ENCODE data around the gene SLAMF7. TPM values are rescaled to one million over a fixed set of nuclear protein-coding genes. Genes with fewer than 3 reads are reported as not detected.

Gene SLAMF7
- total RNA-seq, 1 experiment from 2014 or later, result not detected

GRCh38 chr1:160797271-160797709, 58.2 kb downstream of the SLAMF7 start:
- Histone ChIP-seq H3K36me3 (ENCODE audit: control insufficient read depth, insufficient read depth, low read length) (no peaks in the 10 kb centered on the region), H3K4me3 (ENCODE audit: low read depth, low read length) (no peak overlapping the region), H3K9me3 (no peaks in the 10 kb centered on the region), H3K27me3 (replicated peaks; ENCODE audit: control insufficient read depth, insufficient read depth, low read length) (no peaks in the 10 kb centered on the region; the same call in 1 of the 2 replicates), H3K4me1 (no peaks in the 10 kb centered on the region)
- intact Hi-C loops (cut with micrococcal nuclease; ENCODE audit: unreplicated experiment), result no loop called here
- no peaks in the 10 kb centered on the region for H3K36me3 Mint-ChIP-seq (ENCODE audit: insufficient read depth, unreplicated experiment)
- no peak overlapping the region for H3K27ac Mint-ChIP-seq (ENCODE audit: unreplicated experiment)
- H3K4me3 Mint-ChIP-seq (ENCODE audit: unreplicated experiment), result no peak overlapping the region
- H3K27me3 Mint-ChIP-seq (ENCODE audit: insufficient read depth, unreplicated experiment), result no peaks in the 10 kb centered on the region
- CTCF ChIA-PET, result no interaction called here
- no peaks in the 10 kb centered on the region for H3K4me1 Mint-ChIP-seq (ENCODE audit: low read depth, unreplicated experiment)
- no peak for DNase-seq
- POLR2A ChIA-PET, result no interaction called here
- BruUV-seq (replicated peaks), result no TSS peak
- no peaks in the 10 kb centered on the region for H3K9me3 Mint-ChIP-seq (ENCODE audit: unreplicated experiment)
- TF ChIP-seq CTCF (IDR thresholded peaks at IDR 0.05; ENCODE audit: insufficient read depth in 1 of 2, low read depth in 1 of 2, low read length in 1 of 2, severe bottlenecking in 1 of 2, unreplicated experiment in 1 of 2), result no peak

- Mint-ChIP-seq H3K27me3 (ENCODE audit: insufficient read depth, unreplicated experiment) (no peaks in the 10 kb centered on the region), H3K4me3 (ENCODE audit: unreplicated experiment) (no peak overlapping the region), H3K27ac (ENCODE audit: unreplicated experiment) (no peak overlapping the region), H3K9me3 (ENCODE audit: unreplicated experiment) (no peaks in the 10 kb centered on the region), H3K36me3 (ENCODE audit: insufficient read depth, unreplicated experiment) (no peaks in the 10 kb centered on the region), H3K4me1 (ENCODE audit: low read depth, unreplicated experiment) (no peaks in the 10 kb centered on the region)
- no TSS peak for BruUV-seq (replicated peaks)
- Histone ChIP-seq H3K27me3 (replicated peaks; ENCODE audit: control insufficient read depth, insufficient read depth, low read length) (no peaks in the 10 kb centered on the region; the same call in 1 of the 2 replicates), H3K9me3 (no peaks in the 10 kb centered on the region), H3K4me3 (ENCODE audit: low read depth, low read length) (no peak overlapping the region), H3K36me3 (ENCODE audit: control insufficient read depth, insufficient read depth, low read length) (no peaks in the 10 kb centered on the region), H3K4me1 (no peaks in the 10 kb centered on the region)
- intact Hi-C loops (cut with micrococcal nuclease; ENCODE audit: unreplicated experiment), result no loop called here
- no peak for DNase-seq
- CTCF ChIA-PET, result no interaction called here
- no peak for TF ChIP-seq CTCF (IDR thresholded peaks at IDR 0.05; ENCODE audit: insufficient read depth in 1 of 2, low read depth in 1 of 2, low read length in 1 of 2, severe bottlenecking in 1 of 2, unreplicated experiment in 1 of 2)
- POLR2A ChIA-PET, result no interaction called here
Observed at GRCh38 chr1:160797861-160798273, 58.8 kb downstream of the SLAMF7 start.

GRCh38 chr1:160798439-160798838, 59.4 kb downstream of the SLAMF7 start:
- Mint-ChIP-seq H3K4me1 (ENCODE audit: low read depth, unreplicated experiment) (no peaks in the 10 kb centered on the region), H3K36me3 (ENCODE audit: insufficient read depth, unreplicated experiment) (no peaks in the 10 kb centered on the region), H3K27ac (ENCODE audit: unreplicated experiment) (no peak overlapping the region), H3K4me3 (ENCODE audit: unreplicated experiment) (no peak overlapping the region), H3K9me3 (ENCODE audit: unreplicated experiment) (no peaks in the 10 kb centered on the region), H3K27me3 (ENCODE audit: insufficient read depth, unreplicated experiment) (no peaks in the 10 kb centered on the region)
- ChIA-PET POLR2A (no interaction called here), CTCF (no interaction called here)
- Histone ChIP-seq H3K4me1 (no peaks in the 10 kb centered on the region), H3K36me3 (ENCODE audit: control insufficient read depth, insufficient read depth, low read length) (no peaks in the 10 kb centered on the region), H3K9me3 (no peaks in the 10 kb centered on the region), H3K27me3 (replicated peaks; ENCODE audit: control insufficient read depth, insufficient read depth, low read length) (no peaks in the 10 kb centered on the region; the same call in 1 of the 2 replicates), H3K4me3 (ENCODE audit: low read depth, low read length) (no peak overlapping the region)
- BruUV-seq (replicated peaks), result no TSS peak
- no peak for DNase-seq
- intact Hi-C loops (cut with micrococcal nuclease; ENCODE audit: unreplicated experiment), result no loop called here
- no peak for TF ChIP-seq CTCF (IDR thresholded peaks at IDR 0.05; ENCODE audit: insufficient read depth in 1 of 2, low read depth in 1 of 2, low read length in 1 of 2, severe bottlenecking in 1 of 2, unreplicated experiment in 1 of 2)

Data from Caco-2 (cell line).